Sigmoid colon (tissue), 4 donors: ENCODE data around the gene SLC6A11.

Source experiments
- CTCF ChIP-seq, 4 experiments: fragments of 450-650 bp in 3 of 4; fragments of 200-600 bp in 1 of 4; IDR thresholded peaks; one replicate each; pipeline ENCODE4 v1.5.1; 2016 to 2019; ENCODE audit warnings: antibody characterized with exemption in 4 of 4, mild to moderate bottlenecking in 3 of 4, moderate library complexity in 2 of 4
- POLR2AphosphoS5 ChIP-seq, 4 donors: sonication (generic); formaldehyde crosslinking; IDR thresholded peaks; one replicate each; pipeline ENCODE4 v1.6.1; 2017; ENCODE audit warnings: antibody characterized with exemption in 4 of 4

- TF ChIP-seq CTCF (IDR thresholded peaks at IDR 0.05) (no peak), POLR2AphosphoS5 (IDR thresholded peaks at IDR 0.05) (no peak)
These were observed 103.6 kb downstream of the SLC6A11 start for GRCh38 chr3:10919636-10920035.
